Gastroesophageal sphincter (tissue), 4 donors: ENCODE results near the gene PIM3. TPM values are rescaled to one million over a fixed set of nuclear protein-coding genes. Genes with fewer than 3 reads are reported as not detected.

ENCODE experiments used
- ATAC-seq: fragments of 150-250 bp; one replicate; pipeline ENCODE4 v1.9.1; 2016; ENCODE audit warnings: mild to moderate bottlenecking, moderate library complexity
- H3K27ac ChIP-seq, 4 donors: fragments of 200-600 bp; sonication (generic) in 3 of 4; 1 replicate in 3 of 4; 2 replicates in 1 of 4; pipeline ENCODE4 v1.5.1; 2016 to 2019
- H3K27me3 ChIP-seq: fragments of 200-600 bp; sonication (generic); one replicate; pipeline ENCODE4 v1.5.1; 2019
- H3K36me3 ChIP-seq, 2 donors: fragments of 200-600 bp; sonication (generic); one replicate each; pipeline ENCODE4 v1.5.1; 2019; ENCODE audit warnings: control low read depth in 1 of 2
- H3K4me1 ChIP-seq, 3 donors: fragments of 200-600 bp; sonication (generic); 1 replicate in 2 of 3; 2 replicates in 1 of 3; pipeline ENCODE4 v1.5.1; 2016 to 2019; ENCODE audit warnings: control low read depth in 2 of 3
- H3K4me3 ChIP-seq, 2 donors: fragments of 200-600 bp; sonication (generic); one replicate each; pipeline ENCODE4 v1.5.1; 2019; ENCODE audit warnings: mild to moderate bottlenecking in 1 of 2, moderate library complexity in 1 of 2
- H3K9me3 ChIP-seq, 3 donors: fragments of 200-600 bp; sonication (generic); one replicate each; pipeline ENCODE4 v1.5.1; 2017 to 2019; ENCODE audit warnings: control low read depth in 2 of 3
- CTCF ChIP-seq, 4 experiments: fragments of 200-600 bp in 2 of 4; fragments of 450-650 bp in 2 of 4; sonication (generic) in 1 of 4; IDR thresholded peaks; one replicate each; pipeline ENCODE4 v1.5.1; 2017 to 2019; ENCODE audit warnings: antibody characterized with exemption in 4 of 4, mild to moderate bottlenecking in 2 of 4, moderate library complexity in 2 of 4
- EP300 ChIP-seq: sonication (generic); formaldehyde crosslinking; IDR thresholded peaks from one replicate; pipeline ENCODE4 v1.6.1; 2017; ENCODE audit warnings: antibody characterized with exemption, mild to moderate bottlenecking
- POLR2A ChIP-seq, 2 donors: fragments of 450-650 bp; IDR thresholded peaks; one replicate each; pipeline ENCODE4 v1.6.1; 2017; ENCODE audit warnings: antibody characterized with exemption in 2 of 2, mild to moderate bottlenecking in 2 of 2, moderate library complexity in 1 of 2
- POLR2AphosphoS5 ChIP-seq: sonication (generic); formaldehyde crosslinking; IDR thresholded peaks from one replicate; pipeline ENCODE4 v1.6.1; 2017; ENCODE audit warnings: antibody characterized with exemption
- WGBS, 2 donors: methylation state at CpG; one replicate each; pipeline ENCODE4 v1.1.5; 2018; ENCODE audit warnings: low coverage in 1 of 2; 5-methylcytosine and 5-hydroxymethylcytosine counted together
- total RNA-seq, 4 donors: library from RNA; depleted of rRNA; stranded (reverse); fragments of >200 nt; gene quantifications; one replicate each; pipeline ENCODE4 v1.1.0, GENCODE V29; 2016

PIM3 gene
- total RNA-seq, 4 donors from 2014 or later, result 30.0 to 58.3 (median 46.4) TPM

- peaks cover 0 to 85% (median 48%) of the 10 kb centered on the region in 3 donors for H3K4me1 ChIP-seq
- 48 to 70% methylated on average over 2 to 4 of the region's 6 CpGs for WGBS, 2 donors
- ATAC-seq, result no peak
Observed at GRCh38 chr22:49963647-49964026, 3.1 kb downstream of the PIM3 start.

GRCh38 chr22:49964136-49965090 is 3.8 kb downstream of the PIM3 start:
- Histone ChIP-seq H3K36me3 (peaks cover 0 to 32% of the 10 kb centered on the region in 2 donors), H3K4me1 (peaks cover 0 to 89% (median 48%) of the 10 kb centered on the region in 3 donors), H3K27me3 (no peaks in the 10 kb centered on the region), H3K4me3 (peak overlapping the region in 1 of 2 donors; percentile 97), H3K9me3 (no peaks in the 10 kb centered on the region), H3K27ac (peak overlapping the region in 3 of 4 donors; percentile 96 to 98 (median 97))
- 49 to 62% methylated on average over 5 to 7 of the region's 19 CpGs for WGBS, 2 donors
- no peak for TF ChIP-seq EP300
- no peak for TF ChIP-seq POLR2A (IDR thresholded peaks at IDR 0.05)
- TF ChIP-seq CTCF (IDR thresholded peaks at IDR 0.05), result no peak
- TF ChIP-seq POLR2AphosphoS5, result no peak
- no peak for ATAC-seq

More at GRCh38 chr22:49963647-49964026, 3.1 kb downstream of the PIM3 start:
- no peaks in the 10 kb centered on the region for H3K27me3 ChIP-seq
- TF ChIP-seq POLR2A (IDR thresholded peaks at IDR 0.05), result no peak
- no peak for TF ChIP-seq EP300
- TF ChIP-seq POLR2AphosphoS5, result no peak
- no peak for TF ChIP-seq CTCF (IDR thresholded peaks at IDR 0.05)
- H3K4me3 ChIP-seq, result peak overlapping the region in 1 of 2 donors; percentile 97
- H3K9me3 ChIP-seq, result no peaks in the 10 kb centered on the region
- peak overlapping the region in 3 of 4 donors; percentile 96 to 98 (median 97) for H3K27ac ChIP-seq
- H3K36me3 ChIP-seq, result peaks cover 0 to 32% of the 10 kb centered on the region in 2 donors

GRCh38 chr22:49965091-49966040 is 4.8 kb downstream of the PIM3 start:
- 86% methylated on average over 1 of the region's 22 CpGs; no CpG with 5 or more reads in 1 of the 2 donors for WGBS, 2 donors
- H3K4me1 ChIP-seq, result peaks cover 0 to 91% (median 50%) of the 10 kb centered on the region in 3 donors
- H3K4me3 ChIP-seq, result peak overlapping the region in 1 of 2 donors; percentile 97

More at GRCh38 chr22:49965091-49966040, 4.8 kb downstream of the PIM3 start:
- Histone ChIP-seq H3K27me3 (no peaks in the 10 kb centered on the region), H3K27ac (peak overlapping the region in 3 of 4 donors; percentile 96 to 98 (median 97)), H3K9me3 (no peaks in the 10 kb centered on the region), H3K36me3 (peaks cover 0 to 32% of the 10 kb centered on the region in 2 donors)
- ATAC-seq, result no peak
- no peak for TF ChIP-seq POLR2AphosphoS5
- no peak for TF ChIP-seq POLR2A (IDR thresholded peaks at IDR 0.05)
- no peak for TF ChIP-seq EP300
- TF ChIP-seq CTCF (IDR thresholded peaks at IDR 0.05), result no peak
